Endothelial cell of umbilical vein (primary cell): ENCODE data around the gene FBN3.

Experiments used
- EZH2 ChIP-seq: IDR thresholded peaks from 2 replicates; pipeline ENCODE4 v1.6.1; 2012; ENCODE audit warnings: borderline replicate concordance, low read depth, mild to moderate bottlenecking, moderate library complexity, low read length, inconsistent platforms; ENCODE audit not compliant: severe bottlenecking
- TF ChIP-seq, protein P1 (sequence below), 2 donors: IDR thresholded peaks; 1 replicate in 1 of 2; 2 replicates in 1 of 2; pipeline ENCODE4 v1.5.1; 2011; ENCODE audit warnings: low read length in 2 of 2, mild to moderate bottlenecking in 2 of 2, moderate library complexity in 2 of 2, control low read depth in 1 of 2, inconsistent platforms in 1 of 2, low read depth in 1 of 2; ENCODE audit not compliant: insufficient read depth in 1 of 2; ENCODE audit errors: extremely low read depth in 1 of 2
- TF ChIP-seq, protein P2 (sequence below): IDR thresholded peaks from 2 replicates; pipeline ENCODE4 v1.6.1; 2011; ENCODE audit not compliant: insufficient read depth, insufficient read length

DNA sequence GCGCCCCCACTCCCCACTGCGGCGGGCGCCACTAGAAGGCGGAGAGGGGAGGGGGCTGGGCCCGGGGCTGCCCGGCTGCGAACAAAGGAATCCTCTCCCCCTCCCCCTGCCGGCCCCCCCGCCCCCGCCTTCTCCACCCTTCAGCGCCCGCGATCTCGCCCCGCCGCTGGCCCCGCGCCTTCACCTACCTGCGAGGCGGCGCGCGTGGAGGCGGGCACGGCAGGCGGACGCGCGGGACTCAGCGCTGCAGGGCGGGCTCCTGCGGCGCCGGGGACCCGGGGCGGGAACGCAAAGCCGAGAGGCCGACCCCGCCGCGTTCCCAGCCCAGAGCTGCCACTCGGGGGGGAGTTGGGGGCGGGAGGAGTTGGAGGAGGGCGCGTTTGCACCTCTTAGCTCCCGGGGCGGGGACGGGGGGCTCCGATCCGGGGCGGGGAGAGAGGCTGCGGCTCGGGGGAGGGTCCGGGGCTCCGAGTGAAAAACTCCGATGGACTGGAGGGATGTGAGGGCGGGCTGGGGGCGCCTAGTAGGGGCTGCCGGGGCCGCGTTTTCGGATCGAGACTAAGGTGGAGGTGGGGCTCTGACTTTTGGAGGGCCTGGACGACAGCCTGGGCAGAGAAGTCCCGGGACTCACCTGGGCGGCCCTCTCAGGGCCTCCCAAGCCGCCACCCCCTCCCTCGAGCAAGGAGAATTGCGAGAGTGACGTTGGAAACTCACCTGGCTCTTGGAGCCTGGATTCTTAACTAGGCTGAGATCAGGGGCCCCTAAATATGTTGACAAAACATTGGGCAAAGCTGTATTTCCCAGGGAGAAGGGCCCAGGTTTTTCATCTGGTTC lies at the start of gene FBN3:
- TF ChIP-seq EZH2 = no peak
- TF ChIP-seq, protein P1, sequence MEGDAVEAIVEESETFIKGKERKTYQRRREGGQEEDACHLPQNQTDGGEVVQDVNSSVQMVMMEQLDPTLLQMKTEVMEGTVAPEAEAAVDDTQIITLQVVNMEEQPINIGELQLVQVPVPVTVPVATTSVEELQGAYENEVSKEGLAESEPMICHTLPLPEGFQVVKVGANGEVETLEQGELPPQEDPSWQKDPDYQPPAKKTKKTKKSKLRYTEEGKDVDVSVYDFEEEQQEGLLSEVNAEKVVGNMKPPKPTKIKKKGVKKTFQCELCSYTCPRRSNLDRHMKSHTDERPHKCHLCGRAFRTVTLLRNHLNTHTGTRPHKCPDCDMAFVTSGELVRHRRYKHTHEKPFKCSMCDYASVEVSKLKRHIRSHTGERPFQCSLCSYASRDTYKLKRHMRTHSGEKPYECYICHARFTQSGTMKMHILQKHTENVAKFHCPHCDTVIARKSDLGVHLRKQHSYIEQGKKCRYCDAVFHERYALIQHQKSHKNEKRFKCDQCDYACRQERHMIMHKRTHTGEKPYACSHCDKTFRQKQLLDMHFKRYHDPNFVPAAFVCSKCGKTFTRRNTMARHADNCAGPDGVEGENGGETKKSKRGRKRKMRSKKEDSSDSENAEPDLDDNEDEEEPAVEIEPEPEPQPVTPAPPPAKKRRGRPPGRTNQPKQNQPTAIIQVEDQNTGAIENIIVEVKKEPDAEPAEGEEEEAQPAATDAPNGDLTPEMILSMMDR (IDR thresholded peaks at IDR 0.05; ENCODE audit: extremely low read depth in 1 of 2, insufficient read depth in 1 of 2, low read depth in 1 of 2, low read length in 2 of 2) = no peak
- TF ChIP-seq, protein P2, sequence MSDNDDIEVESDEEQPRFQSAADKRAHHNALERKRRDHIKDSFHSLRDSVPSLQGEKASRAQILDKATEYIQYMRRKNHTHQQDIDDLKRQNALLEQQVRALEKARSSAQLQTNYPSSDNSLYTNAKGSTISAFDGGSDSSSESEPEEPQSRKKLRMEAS = no peak
